HCT116 (cell line): ENCODE results near the gene TNS3. TPM values are rescaled to one million over a fixed set of nuclear protein-coding genes. Genes with fewer than 3 reads are reported as not detected.

Experiments
- ATAC-seq: fragments of 200-7000 bp; cut with Tn5 transposase; 2 replicates; pipeline ENCODE4 v1.9.1; 2020; ENCODE audit warnings: mild to moderate bottlenecking, moderate library complexity
- BruUV-seq: library from RNA; stranded (reverse); fragments of 400-500 nt; replicated peaks from 2 replicates; lab custom pipeline; 2021; lab: Mats Ljungman, UMichigan
- CTCF ChIA-PET: fragments of 300-600 bp; sonication (Branson Sonifier 250); formaldehyde crosslinking; loops from one replicate; lab custom pipeline; 2021; ENCODE audit warnings: antibody characterized with exemption; lab: Charles Lee
- POLR2A ChIA-PET: fragments of 300-600, 350-600 bp; sonication (Branson Sonifier 250); formaldehyde crosslinking; loops from one replicate; lab custom pipeline; 2021; ENCODE audit warnings: antibody characterized with exemption; lab: Charles Lee
- RAD21 ChIA-PET, 2 experiments: fragments of 300-600 bp; sonication (Branson Sonifier 250); formaldehyde crosslinking; loops; one replicate each; lab custom pipeline; 2023; ENCODE audit warnings: low total read pairs in 2 of 2; ENCODE audit not compliant: uncharacterized antibody in 2 of 2, unreplicated experiment in 2 of 2, low non-redundant PET in 1 of 2; lab: Charles Lee
- DNase-seq: peaks from one replicate; pipeline ENCODE4 v3.0.0-alpha.2; 2010; ENCODE audit warnings: low read depth, low spot score
- H2AFZ ChIP-seq: fragments of 200-600 bp; shearing (Covaris generic), sonication (generic); 2 replicates; pipeline ENCODE4 v1.6.1; 2017; ENCODE audit warnings: low read depth, mixed run types, mixed read lengths, antibody characterized with exemption, low read length; ENCODE audit not compliant: poor library complexity, severe bottlenecking
- H3K27ac ChIP-seq: 2 replicates; pipeline ENCODE4 v1.5.1; 2012; ENCODE audit warnings: low read depth, low read length
- H3K27me3 ChIP-seq: fragments of 200-600 bp; sonication (generic); 2 replicates; pipeline ENCODE4 v1.6.1; 2016; ENCODE audit warnings: mixed run types, low read length, mixed read lengths; ENCODE audit not compliant: insufficient read depth
- H3K36me3 ChIP-seq, 2 experiments: fragments of 200-500 bp in 1 of 2; fragments of 200-600 bp in 1 of 2; sonication (Bioruptor generic) in 1 of 2; sonication (generic) in 1 of 2; 2 replicates each; pipeline versions ENCODE4 v1.5.1 to v1.6.1; 2014 to 2016; ENCODE audit warnings: low read length in 2 of 2, inconsistent platforms in 1 of 2, mixed read lengths in 1 of 2, mixed run types in 1 of 2; ENCODE audit not compliant: insufficient read depth in 2 of 2, control insufficient read depth in 1 of 2
- H3K4me1 ChIP-seq, 2 experiments: fragments of 200-600 bp in 1 of 2; sonication (generic) in 1 of 2; 2 replicates each; pipeline versions ENCODE4 v1.5.1 to v1.6.1; 2012 to 2017; ENCODE audit warnings: low read length in 2 of 2, inconsistent platforms in 1 of 2, mild to moderate bottlenecking in 1 of 2, mixed read lengths in 1 of 2, mixed run types in 1 of 2, moderate library complexity in 1 of 2; ENCODE audit not compliant: insufficient read depth in 2 of 2, control insufficient read depth in 1 of 2
- H3K4me2 ChIP-seq: fragments of 200-600 bp; sonication (generic); 2 replicates; pipeline ENCODE4 v1.6.1; 2017; ENCODE audit warnings: mixed run types, low read length, mixed read lengths
- H3K4me3 ChIP-seq, 2 experiments: fragments of 200-600 bp in 1 of 2; sonication (generic) in 1 of 2; replicated peaks in 1 of 2; 2 replicates each; pipeline ENCODE4 v1.5.1; 2011 to 2016; ENCODE audit warnings: low read length in 2 of 2, control low read depth in 1 of 2, low read depth in 1 of 2, mild to moderate bottlenecking in 1 of 2, mixed read lengths in 1 of 2, mixed run types in 1 of 2
- H3K79me2 ChIP-seq: fragments of 200-600 bp; sonication (generic); 2 replicates; pipeline ENCODE4 v1.6.1; 2017; ENCODE audit warnings: mild to moderate bottlenecking, mixed run types, low read length, moderate library complexity, mixed read lengths; ENCODE audit not compliant: insufficient read depth
- H3K9ac ChIP-seq: fragments of 200-600 bp; sonication (generic); 2 replicates; pipeline ENCODE4 v1.6.1; 2016; ENCODE audit warnings: low read length, mixed read lengths
- H3K9me2 ChIP-seq: fragments of 200-600 bp; sonication (generic), shearing (Covaris generic); 2 replicates; pipeline ENCODE4 v1.6.1; 2017; ENCODE audit warnings: mixed run types, mild to moderate bottlenecking, moderate library complexity; ENCODE audit not compliant: insufficient read depth
- H3K9me3 ChIP-seq, 2 experiments: fragments of 200-500 bp in 1 of 2; fragments of 200-600 bp in 1 of 2; sonication (Bioruptor generic) in 1 of 2; sonication (generic) in 1 of 2; 2 replicates each; pipeline ENCODE4 v1.6.1; 2014 to 2017; ENCODE audit warnings: low read length in 2 of 2, mixed read lengths in 2 of 2, inconsistent platforms in 1 of 2, low read depth in 1 of 2, mild to moderate bottlenecking in 1 of 2, mixed run types in 1 of 2, moderate library complexity in 1 of 2; ENCODE audit not compliant: control insufficient read depth in 1 of 2, insufficient read depth in 1 of 2
- H4K20me1 ChIP-seq: fragments of 200-600 bp; sonication (generic), shearing (Covaris generic); 2 replicates; pipeline ENCODE4 v1.6.1; 2017; ENCODE audit warnings: mixed run types, mild to moderate bottlenecking, moderate library complexity; ENCODE audit not compliant: insufficient read depth
- ATF3 ChIP-seq: IDR thresholded peaks from 2 replicates; pipeline ENCODE4 v1.6.1; 2012
- CEBPB ChIP-seq: IDR thresholded peaks from 2 replicates; pipeline ENCODE4 v1.6.1; 2012; ENCODE audit warnings: low read depth
- ELF1 ChIP-seq: IDR thresholded peaks from 2 replicates; pipeline ENCODE4 v1.6.1; 2012; ENCODE audit warnings: low read depth, borderline replicate concordance
- EZH2 ChIP-seq: fragments of 200-600 bp; sonication (generic); IDR thresholded peaks from 2 replicates; pipeline ENCODE4 v1.6.1; 2017; ENCODE audit warnings: antibody characterized with exemption, mixed run types
- POLR2A ChIP-seq: IDR thresholded peaks from 2 replicates; pipeline ENCODE4 v1.7.0; 2011; ENCODE audit warnings: borderline replicate concordance; ENCODE audit not compliant: insufficient read depth, insufficient read length; ENCODE audit errors: extremely low read depth
- RAD21 ChIP-seq: IDR thresholded peaks from 2 replicates; pipeline ENCODE4 v1.6.1; 2012; ENCODE audit warnings: low read depth, mild to moderate bottlenecking
- SP1 ChIP-seq: IDR thresholded peaks from 2 replicates; pipeline ENCODE4 v1.6.1; 2012; ENCODE audit warnings: low read depth
- SRF ChIP-seq: IDR thresholded peaks from 2 replicates; pipeline ENCODE4 v1.6.1; 2012; ENCODE audit warnings: low read depth
- ZNF274 ChIP-seq: fragments of 200-500 bp; sonication (Bioruptor generic); IDR thresholded peaks from 2 replicates; pipeline ENCODE4 v1.6.1; 2014; ENCODE audit warnings: mild to moderate bottlenecking, low read depth, low read length, inconsistent platforms
- intact Hi-C: fragments of 100-400 bp; cut with micrococcal nuclease; formaldehyde crosslinking; loops from 2 replicates; pipeline ENCODE4 v1.10.0; 2022
- total RNA-seq: library from RNA; stranded (reverse); gene quantifications from one replicate; pipeline ENCODE4 v1.2.1, GENCODE V29; 2021; ENCODE audit not compliant: unreplicated experiment
- TF ChIP-seq, protein P1 (sequence below): IDR thresholded peaks from 2 replicates; pipeline ENCODE4 v1.6.1; 2011; ENCODE audit warnings: mild to moderate bottlenecking, low read length, moderate library complexity; ENCODE audit not compliant: insufficient replicate concordance; ENCODE audit errors: extremely low read depth

The TNS3 gene
- total RNA-seq, 1 experiment from 2014 or later, result 9.1 TPM

- Histone ChIP-seq H3K4me3 (no peak overlapping the region), H3K9ac (no peak overlapping the region), H4K20me1 (no peaks in the 10 kb centered on the region), H3K36me3 (no peaks in the 10 kb centered on the region), H3K27ac (no peak overlapping the region), H3K79me2 (no peaks in the 10 kb centered on the region)
- DNase-seq, result no peak
- POLR2A ChIA-PET, result no interaction called here
- TF ChIP-seq SP1 (no peak), ZNF274 (no peak), RAD21 (no peak), ELF1 (no peak), CEBPB (no peak), POLR2A (no peak), SRF (no peak), ATF3 (no peak), EZH2 (no peak)
- TF ChIP-seq, protein P1, sequence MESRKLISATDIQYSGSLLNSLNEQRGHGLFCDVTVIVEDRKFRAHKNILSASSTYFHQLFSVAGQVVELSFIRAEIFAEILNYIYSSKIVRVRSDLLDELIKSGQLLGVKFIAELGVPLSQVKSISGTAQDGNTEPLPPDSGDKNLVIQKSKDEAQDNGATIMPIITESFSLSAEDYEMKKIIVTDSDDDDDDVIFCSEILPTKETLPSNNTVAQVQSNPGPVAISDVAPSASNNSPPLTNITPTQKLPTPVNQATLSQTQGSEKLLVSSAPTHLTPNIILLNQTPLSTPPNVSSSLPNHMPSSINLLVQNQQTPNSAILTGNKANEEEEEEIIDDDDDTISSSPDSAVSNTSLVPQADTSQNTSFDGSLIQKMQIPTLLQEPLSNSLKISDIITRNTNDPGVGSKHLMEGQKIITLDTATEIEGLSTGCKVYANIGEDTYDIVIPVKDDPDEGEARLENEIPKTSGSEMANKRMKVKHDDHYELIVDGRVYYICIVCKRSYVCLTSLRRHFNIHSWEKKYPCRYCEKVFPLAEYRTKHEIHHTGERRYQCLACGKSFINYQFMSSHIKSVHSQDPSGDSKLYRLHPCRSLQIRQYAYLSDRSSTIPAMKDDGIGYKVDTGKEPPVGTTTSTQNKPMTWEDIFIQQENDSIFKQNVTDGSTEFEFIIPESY, result no peak
- TF ChIP-seq, all 23 proteins: peak for 0
- peaks cover 3 to 12% of the 10 kb centered on the region in 2 experiments; a peak in 2 of 4 replicates for H3K4me1 ChIP-seq
- ATAC-seq, result no peak
- RAD21 ChIA-PET, result no interaction called here
- H3K4me2 ChIP-seq, result no peak overlapping the region
- intact Hi-C loops, result no loop called here
- BruUV-seq, result no TSS peak
- no peak overlapping the region for H2AFZ ChIP-seq
- no peaks in the 10 kb centered on the region for H3K9me3 ChIP-seq
- CTCF ChIA-PET, result no interaction called here
- H3K9me2 ChIP-seq, result no peaks in the 10 kb centered on the region
- no peaks in the 10 kb centered on the region for H3K27me3 ChIP-seq
These were observed 256.6 kb downstream of the TNS3 start for GRCh38 chr7:47325337-47325736.
